Adrenal gland (tissue), 12 donors: ENCODE measurements around the gene COX11. TPM values are rescaled to one million over a fixed set of nuclear protein-coding genes. Genes with fewer than 3 reads are reported as not detected.

Experiments used
- DNase-seq, 7 donors: peaks; one replicate each; pipeline ENCODE4 v3.0.0-alpha.2; 2019 to 2020
- H3K27ac ChIP-seq, 5 donors: fragments of 200-600 bp; sonication (generic) in 4 of 5; 1 replicate in 3 of 5; 2 replicates in 2 of 5; pipeline versions ENCODE4 v1.5.1 to v1.8.0; 2016 to 2020; ENCODE audit warnings: mild to moderate bottlenecking in 1 of 5
- H3K27me3 ChIP-seq: fragments of 200-600 bp; 2 replicates; pipeline ENCODE4 v1.8.0; 2021
- H3K36me3 ChIP-seq, 2 donors: fragments of 200-600 bp; replicated peaks in 1 of 2; 1 replicate in 1 of 2; 2 replicates in 1 of 2; pipeline versions ENCODE4 v1.5.1 to v1.8.0; 2018 to 2022
- H3K4me1 ChIP-seq, 2 donors: fragments of 200-600 bp; replicated peaks in 1 of 2; 1 replicate in 1 of 2; 2 replicates in 1 of 2; pipeline versions ENCODE4 v1.5.1 to v1.8.0; 2018 to 2021
- H3K4me3 ChIP-seq, 4 donors: fragments of 200-600 bp; sonication (generic) in 3 of 4; one replicate each; pipeline ENCODE4 v1.5.1; 2016 to 2018
- H3K9me3 ChIP-seq, 3 donors: fragments of 200-600 bp; sonication (generic) in 1 of 3; replicated peaks in 1 of 3; 1 replicate in 2 of 3; 2 replicates in 1 of 3; pipeline versions ENCODE4 v1.5.1 to v1.8.0; 2016 to 2021
- CTCF ChIP-seq, 6 experiments: fragments of 450-650 bp in 4 of 6; fragments of 200-600 bp in 2 of 6; sonication (generic) in 1 of 6; IDR thresholded peaks; 1 replicate in 5 of 6; 2 replicates in 1 of 6; pipeline versions ENCODE4 v1.5.1 to v1.8.0; 2016 to 2021; ENCODE audit warnings: antibody characterized with exemption in 6 of 6, mild to moderate bottlenecking in 2 of 6, moderate library complexity in 1 of 6
- POLR2A ChIP-seq, 2 donors: fragments of 450-650 bp; IDR thresholded peaks; one replicate each; pipeline ENCODE4 v1.6.1; 2017; ENCODE audit warnings: antibody characterized with exemption in 2 of 2, mild to moderate bottlenecking in 2 of 2, moderate library complexity in 1 of 2
- WGBS, 4 donors: extraction: QIAGEN DNeasy Blood & Tissue Kit in 2 of 4; methylation state at CpG; one replicate each; pipeline versions ENCODE4 v1.1.5 to v1.1.7; 2013 to 2017; 5-methylcytosine and 5-hydroxymethylcytosine counted together
- intact Hi-C, 2 donors: fragments of 100-400 bp; cut with DNase I; formaldehyde crosslinking; loops; one replicate each; pipeline versions ENCODE4 v1.14.1 to v1.15.0; 2022 to 2023
- polyA plus RNA-seq, 3 donors: library from polyadenylated mRNA; stranded (reverse); fragments of 200-250 nt in 2 of 3; fragments of 350-450 nt in 1 of 3; fragmentation: Illumina TruSeq in 1 of 3; extraction: RNeasy Lipid Tissue Mini Kit (QIAGEN cat#74804) in 1 of 3; gene quantifications; one replicate each; pipeline ENCODE4 v1.2.3, GENCODE V29; 2013 to 2014
- total RNA-seq, 9 donors: library from RNA; depleted of rRNA in 4 of 9; stranded (reverse); fragments of >200 nt in 4 of 9; fragments of 120-200 nt in 1 of 9; fragmentation: NEBNext Ultra II Directional in 1 of 9; extraction: Animal tissue kit (Norgen Biotek cat#: 25700) in 1 of 9; gene quantifications; one replicate each; pipeline versions ENCODE4 v1.1.0 to v1.2.4, GENCODE V29; 2013 to 2023
- donor health status: healthy with polysubstance abuse.
- donor health status: Bipolar disorder and iron deficiency.
- donor health status: DM: yes; HTN: yes; CAD: no.
- donor health status: DM: no; HTN: no; CAD: no.
- donor health status: DM: no; HTN: no; CAD: no.
- donor health status: DM: yes; HTN: yes; CAD: no.

COX11 gene
- total and polyA plus RNA-seq, 12 donors, result 16.8 to 63.5 (median 50.0) TPM

GRCh38 chr17:54980375-54980774, 11.9 kb upstream of the COX11 start:
- WGBS, 4 donors, result 59 to 95% (median 77%) methylated on average over 3 of the region's 3 CpGs
- peaks cover 0 to 4% of the 10 kb centered on the region in 2 donors for H3K4me1 ChIP-seq
- peaks cover 0 to 6% (median 0%) of the 10 kb centered on the region in 3 donors for H3K9me3 ChIP-seq
- H3K36me3 ChIP-seq, result no peaks in the 10 kb centered on the region
- no peak overlapping the region for H3K4me3 ChIP-seq
- no peaks in the 10 kb centered on the region for H3K27me3 ChIP-seq
- DNase-seq, result no peak
- intact Hi-C loops, result no loop called here
- TF ChIP-seq POLR2A (IDR thresholded peaks at IDR 0.05) (no peak), CTCF (IDR thresholded peaks at IDR 0.05) (no peak)
- no peak overlapping the region for H3K27ac ChIP-seq

GRCh38 chr17:54979657-54980056, 11.2 kb upstream of the COX11 start:
- Histone ChIP-seq H3K4me3 (no peak overlapping the region), H3K9me3 (peaks cover 0 to 6% (median 0%) of the 10 kb centered on the region in 3 donors), H3K36me3 (no peaks in the 10 kb centered on the region), H3K27me3 (no peaks in the 10 kb centered on the region), H3K27ac (no peak overlapping the region), H3K4me1 (peaks cover 0 to 4% of the 10 kb centered on the region in 2 donors)
- intact Hi-C loops, result no loop called here
- no peak for DNase-seq
- TF ChIP-seq CTCF (IDR thresholded peaks at IDR 0.05) (no peak), POLR2A (IDR thresholded peaks at IDR 0.05) (no peak)

- no peak for DNase-seq
- intact Hi-C loops, result no loop called here
- WGBS, 4 donors, result 85 to 96% (median 93%) methylated on average over 2 of the region's 2 CpGs
Measured at GRCh38 chr17:54977744-54978143, 9.3 kb upstream of the COX11 start.

GRCh38 chr17:54976316-54976715, 7.9 kb upstream of the COX11 start:
- Histone ChIP-seq H3K4me1 (no peaks in the 10 kb centered on the region), H3K4me3 (no peak overlapping the region), H3K9me3 (peaks cover 0 to 6% (median 0%) of the 10 kb centered on the region in 3 donors), H3K27ac (no peak overlapping the region), H3K36me3 (no peaks in the 10 kb centered on the region), H3K27me3 (no peaks in the 10 kb centered on the region)
- TF ChIP-seq CTCF (IDR thresholded peaks at IDR 0.05) (no peak), POLR2A (IDR thresholded peaks at IDR 0.05) (no peak)
- intact Hi-C loops, result no loop called here
- WGBS, 4 donors, result 89 to 100% (median 95%) methylated on average over 3 of the region's 3 CpGs
- no peak for DNase-seq

More at GRCh38 chr17:54977744-54978143, 9.3 kb upstream of the COX11 start:
- H3K4me1 ChIP-seq, result peaks cover 0 to 2% of the 10 kb centered on the region in 2 donors
- H3K36me3 ChIP-seq, result no peaks in the 10 kb centered on the region
- no peak overlapping the region for H3K4me3 ChIP-seq
- H3K9me3 ChIP-seq, result peaks cover 0 to 6% (median 0%) of the 10 kb centered on the region in 3 donors
- H3K27me3 ChIP-seq, result no peaks in the 10 kb centered on the region
- H3K27ac ChIP-seq, result no peak overlapping the region
- TF ChIP-seq POLR2A (IDR thresholded peaks at IDR 0.05) (no peak), CTCF (IDR thresholded peaks at IDR 0.05) (no peak)
